Peyer's patch (tissue), 4 donors: ENCODE data around the gene PRLH. TPM values are rescaled to one million over a fixed set of nuclear protein-coding genes. Genes with fewer than 3 reads are reported as not detected.
"Not testable (repeated sequence)": the region's sequence is repeated elsewhere in the genome, so short reads cannot be mapped to it uniquely, and the experiment has no call there.

ENCODE experiments used
- DNase-seq, 3 donors: peaks; one replicate each; pipeline ENCODE4 v3.0.0-alpha.2; 2017 to 2019
- H3K27ac ChIP-seq, 4 donors: fragments of 200-600 bp; sonication (generic); one replicate each; pipeline ENCODE4 v1.5.1; 2016 to 2019
- H3K27me3 ChIP-seq, 2 donors: fragments of 200-600 bp; sonication (generic); one replicate each; pipeline ENCODE4 v1.5.1; 2019
- H3K36me3 ChIP-seq, 3 donors: fragments of 200-600 bp; sonication (generic); one replicate each; pipeline ENCODE4 v1.5.1; 2016 to 2019
- H3K4me1 ChIP-seq, 4 donors: fragments of 200-600 bp; sonication (generic); one replicate each; pipeline ENCODE4 v1.5.1; 2016 to 2019
- H3K4me3 ChIP-seq, 4 donors: fragments of 200-600 bp; sonication (generic); 1 replicate in 3 of 4; 2 replicates in 1 of 4; pipeline ENCODE4 v1.5.1; 2016 to 2019; ENCODE audit warnings: mild to moderate bottlenecking in 1 of 4
- H3K9me3 ChIP-seq, 4 donors: fragments of 200-600 bp; sonication (generic); one replicate each; pipeline ENCODE4 v1.5.1; 2016 to 2019; ENCODE audit warnings: mild to moderate bottlenecking in 1 of 4
- CTCF ChIP-seq, 6 experiments: fragments of 450-650 bp in 4 of 6; fragments of 200-600 bp in 2 of 6; sonication (generic) in 1 of 6; IDR thresholded peaks; one replicate each; pipeline ENCODE4 v1.5.1; 2017 to 2019; ENCODE audit warnings: antibody characterized with exemption in 6 of 6, mild to moderate bottlenecking in 3 of 6, moderate library complexity in 1 of 6
- POLR2A ChIP-seq, 2 donors: fragments of 450-650 bp; IDR thresholded peaks; one replicate each; pipeline ENCODE4 v1.5.1; 2017; ENCODE audit warnings: antibody characterized with exemption in 2 of 2, mild to moderate bottlenecking in 2 of 2, moderate library complexity in 2 of 2
- total RNA-seq, 4 donors: library from RNA; depleted of rRNA; stranded (reverse); fragments of >200 nt; gene quantifications; one replicate each; pipeline ENCODE4 v1.1.0, GENCODE V29; 2016

PRLH gene
- total RNA-seq, 4 donors from 2014 or later = not detected

GRCh38 chr2:237604391-237604790 is 38.0 kb downstream of the PRLH start:
- DNase-seq = no peak
- Histone ChIP-seq H3K36me3 (no peaks in the 10 kb centered on the region), H3K27ac (peak overlapping the region in 1 of 4 donors; percentile 63), H3K4me3 (no peak overlapping the region), H3K9me3 (no peaks in the 10 kb centered on the region), H3K27me3 (no peaks in the 10 kb centered on the region), H3K4me1 (peaks cover 0 to 10% (median 3%) of the 10 kb centered on the region in 4 donors)
- TF ChIP-seq CTCF (IDR thresholded peaks at IDR 0.05) = no peak
- no peak for TF ChIP-seq POLR2A (IDR thresholded peaks at IDR 0.05)

- H3K4me3 ChIP-seq = no peak overlapping the region
- H3K4me1 ChIP-seq = peaks cover 0 to 10% (median 3%) of the 10 kb centered on the region in 4 donors
- TF ChIP-seq CTCF (IDR thresholded peaks at IDR 0.05) (peak in 2 of 6 experiments; percentile 15 to 20), POLR2A (IDR thresholded peaks at IDR 0.05) (no peak)
- no peaks in the 10 kb centered on the region for H3K27me3 ChIP-seq
- no peaks in the 10 kb centered on the region for H3K36me3 ChIP-seq
- no peak overlapping the region for H3K27ac ChIP-seq
- H3K9me3 ChIP-seq = no peaks in the 10 kb centered on the region
- no peak for DNase-seq
Measured at GRCh38 chr2:237604960-237605359, 38.6 kb downstream of the PRLH start.

- H3K27me3 ChIP-seq, H3K4me3 ChIP-seq, DNase-seq, H3K27ac ChIP-seq, H3K36me3 ChIP-seq, H3K9me3 ChIP-seq: not testable (repeated sequence)
- H3K4me1 ChIP-seq = peaks cover 0 to 10% (median 3%) of the 10 kb centered on the region in 4 donors
Measured at GRCh38 chr2:237606522-237606921, 40.1 kb downstream of the PRLH start.

GRCh38 chr2:237612527-237613357 is 46.4 kb downstream of the PRLH start:
- no peak overlapping the region for H3K4me3 ChIP-seq
- DNase-seq = no peak
- no peaks in the 10 kb centered on the region for H3K27me3 ChIP-seq
- no peak overlapping the region for H3K27ac ChIP-seq
- no peak for TF ChIP-seq POLR2A (IDR thresholded peaks at IDR 0.05)
- no peak for TF ChIP-seq CTCF (IDR thresholded peaks at IDR 0.05)
- H3K9me3 ChIP-seq = no peaks in the 10 kb centered on the region
- H3K4me1 ChIP-seq = peaks cover 0 to 10% (median 3%) of the 10 kb centered on the region in 4 donors
- H3K36me3 ChIP-seq = no peaks in the 10 kb centered on the region

- TF ChIP-seq POLR2A (IDR thresholded peaks at IDR 0.05) (no peak), CTCF (IDR thresholded peaks at IDR 0.05) (no peak)
- Histone ChIP-seq H3K4me3 (no peak overlapping the region), H3K36me3 (no peaks in the 10 kb centered on the region), H3K9me3 (no peaks in the 10 kb centered on the region), H3K27me3 (no peaks in the 10 kb centered on the region), H3K27ac (no peak overlapping the region), H3K4me1 (peaks cover 0 to 10% (median 3%) of the 10 kb centered on the region in 4 donors)
- DNase-seq = no peak
Measured at GRCh38 chr2:237613679-237614078, 47.3 kb downstream of the PRLH start.

- Histone ChIP-seq H3K27ac (no peak overlapping the region), H3K4me1 (peaks cover 0 to 10% (median 3%) of the 10 kb centered on the region in 4 donors), H3K27me3 (no peaks in the 10 kb centered on the region), H3K9me3 (no peaks in the 10 kb centered on the region), H3K36me3 (no peaks in the 10 kb centered on the region), H3K4me3 (no peak overlapping the region)
- DNase-seq = no peak
- TF ChIP-seq POLR2A (IDR thresholded peaks at IDR 0.05) = no peak
- TF ChIP-seq CTCF (IDR thresholded peaks at IDR 0.05) = no peak
Measured at GRCh38 chr2:237614151-237614720, 47.9 kb downstream of the PRLH start.
